Measurements from ENCODE around the gene IGFLR1.

- TF ChIP-seq CTCF (IDR thresholded peaks at IDR 0.05; ENCODE audit: low read depth, low read length, missing input control): no peak
- TF ChIP-seq RAD21 (IDR thresholded peaks at IDR 0.05): no peak
- no peak for TF ChIP-seq EGR1 (IDR thresholded peaks at IDR 0.05; ENCODE audit: low read depth in 2 of 2)
- no peak for TF ChIP-seq NR2F2 (IDR thresholded peaks at IDR 0.05)
- TF ChIP-seq ATF3 (IDR thresholded peaks at IDR 0.05): no peak
- no peak for TF ChIP-seq TAF1 (conservative IDR thresholded peaks at IDR 0.05)
- TF ChIP-seq SP1 (IDR thresholded peaks at IDR 0.05): no peak
- no peak for TF ChIP-seq REST (IDR thresholded peaks at IDR 0.05)
- no peak for TF ChIP-seq MAX (IDR thresholded peaks at IDR 0.05)
- no peak for TF ChIP-seq YY1 (IDR thresholded peaks at IDR 0.05)
- TF ChIP-seq JUND (IDR thresholded peaks at IDR 0.05): no peak
- TF ChIP-seq GABPA (IDR thresholded peaks at IDR 0.05 in 1 of 2, conservative IDR thresholded peaks at IDR 0.05 in 1 of 2): no peak
Measured at GRCh38 chr19:35788205-35788960, 46.1 kb upstream of the IGFLR1 start.

Measured in liver (tissue), 3 donors.